Psoas muscle (tissue), 8 donors: ENCODE results near the gene DBN1. TPM values are rescaled to one million over a fixed set of nuclear protein-coding genes. Genes with fewer than 3 reads are reported as not detected.

Experiments
- ATAC-seq, 4 donors: fragments of 200-7000 bp; cut with Tn5 transposase; one replicate each; pipeline ENCODE4 v1.9.1; 2020; ENCODE audit warnings: moderate library complexity in 3 of 4, mild to moderate bottlenecking in 2 of 4
- DNase-seq, 2 donors: peaks; one replicate each; pipeline ENCODE4 v3.0.0-alpha.2; 2020
- H3K27ac ChIP-seq: fragments of 200-600 bp; one replicate; pipeline ENCODE4 v1.8.0; 2022
- H3K27me3 ChIP-seq, 3 donors: fragments of 200-600 bp in 1 of 3; one replicate each; pipeline versions ENCODE4 v1.6.1 to v1.8.0; 2013 to 2022; ENCODE audit warnings: low read length in 2 of 3, mild to moderate bottlenecking in 2 of 3, moderate library complexity in 1 of 3; ENCODE audit not compliant: insufficient read depth in 3 of 3
- H3K36me3 ChIP-seq, 2 donors: fragments of 200-600 bp in 1 of 2; one replicate each; pipeline versions ENCODE4 v1.6.1 to v1.8.0; 2013 to 2022; ENCODE audit warnings: low read depth in 1 of 2, mild to moderate bottlenecking in 1 of 2, moderate library complexity in 1 of 2; ENCODE audit not compliant: insufficient read depth in 1 of 2
- H3K4me1 ChIP-seq: fragments of 200-600 bp; one replicate; pipeline ENCODE4 v1.8.0; 2022
- H3K4me3 ChIP-seq: fragments of 200-600 bp; one replicate; pipeline ENCODE4 v1.8.0; 2022; ENCODE audit warnings: mild to moderate bottlenecking
- H3K9me3 ChIP-seq: fragments of 200-600 bp; one replicate; pipeline ENCODE4 v1.8.0; 2022
- WGBS, 3 donors: extraction: QIAGEN DNeasy Blood & Tissue Kit; methylation state at CpG; one replicate each; pipeline versions ENCODE4 v1.1.6 to v1.1.7; 2013; 5-methylcytosine and 5-hydroxymethylcytosine counted together
- intact Hi-C, 2 donors: fragments of 100-400 bp; cut with DNase I; formaldehyde crosslinking; loops; one replicate each; pipeline versions ENCODE4 v1.11.0 to v1.14.2; 2022
- polyA plus RNA-seq, 3 donors: library from polyadenylated mRNA; stranded (reverse); fragments of 200-250 nt; gene quantifications; one replicate each; pipeline ENCODE4 v1.2.3, GENCODE V29; 2013
- total RNA-seq, 4 donors: library from RNA; stranded (reverse); fragmentation: NEBNext Ultra II Directional in 2 of 4; extraction: Animal tissue kit (Norgen Biotek cat#: 25700) in 2 of 4; gene quantifications; one replicate each; pipeline versions ENCODE4 v1.2.1 to v1.2.4, GENCODE V29; 2021 to 2023
- TF ChIP-seq, protein P1 (sequence below): fragments of 200-600 bp; IDR thresholded peaks from one replicate; pipeline ENCODE4 v1.8.0; 2022; ENCODE audit warnings: antibody characterized with exemption
- donor health status: healthy with polysubstance abuse.
- donor health status: DM: no; HTN: no; CAD: no; lungs with moderate emphysema.
- donor health status: Bipolar disorder and iron deficiency.
- donor health status: healthy.
- donor health status: DM: yes; HTN: yes; CAD: no.
- donor health status: DM: no; HTN: no; CAD: no.
- donor health status: DM: no; HTN: no; CAD: no.
- donor health status: DM: yes; HTN: yes; CAD: no.

The DBN1 gene
- total and polyA plus RNA-seq, 7 donors = 8.1 to 28.4 (median 20.8) TPM

DNA sequence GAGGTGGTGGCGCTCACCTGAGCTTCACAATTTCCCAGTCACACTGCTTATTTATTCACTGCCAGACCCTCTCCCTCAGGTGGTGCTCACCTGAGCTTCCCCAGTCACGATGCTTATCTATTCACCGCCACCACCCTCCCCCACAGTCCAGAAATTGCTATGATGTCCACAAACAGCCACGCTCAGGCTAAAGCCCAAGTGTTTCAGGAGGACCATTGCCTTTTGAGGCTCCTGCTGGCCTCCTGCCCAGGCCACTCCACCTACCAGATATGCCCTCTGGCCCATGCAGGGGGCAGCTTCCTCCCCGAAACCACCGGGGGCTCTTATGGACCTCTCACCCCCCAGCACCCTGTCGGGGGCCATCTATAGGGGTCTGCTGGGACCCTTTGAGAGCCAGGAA is 19.4 kb upstream of the DBN1 start:
- Histone ChIP-seq H3K4me3 (no peak overlapping the region), H3K36me3 (peaks cover 0 to 68% of the 10 kb centered on the region in 2 donors), H3K27ac (peak overlapping the region; percentile 94), H3K4me1 (peaks cover 39% of the 10 kb centered on the region), H3K27me3 (no peaks in the 10 kb centered on the region), H3K9me3 (no peaks in the 10 kb centered on the region)
- ATAC-seq (no peak), DNase-seq (no peak)
- intact Hi-C loops = no loop called here
- 83 to 92% (median 88%) methylated on average over 7 of the region's 7 CpGs for WGBS, 3 donors
- TF ChIP-seq, protein P1, sequence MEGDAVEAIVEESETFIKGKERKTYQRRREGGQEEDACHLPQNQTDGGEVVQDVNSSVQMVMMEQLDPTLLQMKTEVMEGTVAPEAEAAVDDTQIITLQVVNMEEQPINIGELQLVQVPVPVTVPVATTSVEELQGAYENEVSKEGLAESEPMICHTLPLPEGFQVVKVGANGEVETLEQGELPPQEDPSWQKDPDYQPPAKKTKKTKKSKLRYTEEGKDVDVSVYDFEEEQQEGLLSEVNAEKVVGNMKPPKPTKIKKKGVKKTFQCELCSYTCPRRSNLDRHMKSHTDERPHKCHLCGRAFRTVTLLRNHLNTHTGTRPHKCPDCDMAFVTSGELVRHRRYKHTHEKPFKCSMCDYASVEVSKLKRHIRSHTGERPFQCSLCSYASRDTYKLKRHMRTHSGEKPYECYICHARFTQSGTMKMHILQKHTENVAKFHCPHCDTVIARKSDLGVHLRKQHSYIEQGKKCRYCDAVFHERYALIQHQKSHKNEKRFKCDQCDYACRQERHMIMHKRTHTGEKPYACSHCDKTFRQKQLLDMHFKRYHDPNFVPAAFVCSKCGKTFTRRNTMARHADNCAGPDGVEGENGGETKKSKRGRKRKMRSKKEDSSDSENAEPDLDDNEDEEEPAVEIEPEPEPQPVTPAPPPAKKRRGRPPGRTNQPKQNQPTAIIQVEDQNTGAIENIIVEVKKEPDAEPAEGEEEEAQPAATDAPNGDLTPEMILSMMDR = no peak

DNA sequence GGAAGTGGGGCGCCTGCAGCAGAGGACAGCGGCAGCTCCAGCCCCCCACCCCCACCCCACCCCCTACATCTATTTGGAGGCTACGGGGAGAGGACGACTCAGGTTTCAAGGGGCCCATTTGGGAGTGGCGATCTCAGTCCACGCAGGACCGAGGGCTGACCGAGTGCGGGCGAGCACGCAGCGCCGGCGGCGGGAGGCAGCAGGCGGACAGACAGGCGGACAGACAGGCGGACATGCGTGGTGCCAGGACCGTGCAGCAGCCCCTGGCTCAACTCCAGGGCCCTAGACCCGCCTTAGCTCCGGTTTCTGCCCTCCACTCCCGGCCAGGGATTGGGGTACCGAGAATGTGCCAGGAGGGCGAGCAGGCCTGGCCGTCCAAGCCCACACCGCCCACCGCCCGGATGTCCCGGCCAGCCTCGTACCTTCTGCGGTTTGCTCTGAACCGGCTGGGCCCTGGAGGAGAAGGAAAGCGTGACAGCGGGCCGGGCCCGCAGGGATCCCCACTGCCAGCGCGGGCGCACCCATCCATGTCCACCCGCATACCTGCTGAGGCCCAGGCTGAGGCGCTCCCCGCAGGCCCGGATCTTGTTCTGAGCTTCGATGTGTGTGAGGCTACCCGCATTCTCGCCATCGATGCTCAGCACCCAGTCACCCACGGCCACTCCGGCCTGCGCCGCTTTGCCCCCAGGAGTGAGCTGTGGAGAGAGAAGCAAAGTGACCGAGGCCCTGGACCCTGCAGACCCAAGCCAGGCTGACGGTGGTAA is 18.7 kb upstream of the DBN1 start:
- intact Hi-C loops = no loop called here
- DNase-seq (no peak), ATAC-seq (no peak)
- Histone ChIP-seq H3K4me3 (no peak overlapping the region), H3K27me3 (no peaks in the 10 kb centered on the region), H3K4me1 (peaks cover 39% of the 10 kb centered on the region), H3K36me3 (peaks cover 0 to 75% of the 10 kb centered on the region in 2 donors), H3K9me3 (no peaks in the 10 kb centered on the region), H3K27ac (peak overlapping the region; percentile 94)
- 78 to 89% (median 78%) methylated on average over 51 to 54 of the region's 54 CpGs for WGBS, 3 donors
- TF ChIP-seq, protein P1 = no peak

DNA sequence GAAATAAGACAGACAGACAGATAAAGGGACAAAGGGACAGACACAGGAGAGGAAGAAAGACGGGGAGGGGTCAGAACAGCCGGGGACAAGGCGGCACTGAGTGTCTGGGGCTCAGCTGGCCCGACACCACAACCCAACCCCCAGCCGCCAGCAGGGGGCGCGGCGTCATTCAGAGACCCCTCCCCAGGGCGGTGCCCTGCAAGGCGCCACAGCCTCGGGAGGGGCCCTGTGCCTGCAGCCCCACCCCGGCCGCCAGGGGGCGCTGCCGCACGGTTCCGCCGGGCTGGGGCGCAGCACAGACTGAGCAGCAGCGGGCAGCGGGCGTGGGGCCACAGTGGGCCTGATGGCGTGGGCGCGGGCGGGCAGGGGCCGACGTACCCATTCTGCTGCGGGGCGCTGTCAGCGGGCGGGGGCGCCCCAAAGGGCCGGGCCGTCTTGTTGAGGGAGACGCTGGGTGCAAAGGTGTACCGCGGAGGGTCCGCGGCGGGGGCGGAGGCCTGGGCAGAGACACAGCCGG is 18.1 kb upstream of the DBN1 start:
- TF ChIP-seq, protein P1 = peak; percentile 69
- ATAC-seq = peak; percentile 48 to 69 (median 62)
- intact Hi-C loops = no loop called here
- Histone ChIP-seq H3K36me3 (peaks cover 0 to 81% of the 10 kb centered on the region in 2 donors), H3K27ac (peak overlapping the region; percentile 94), H3K27me3 (no peaks in the 10 kb centered on the region), H3K4me1 (peaks cover 39% of the 10 kb centered on the region), H3K4me3 (no peak overlapping the region), H3K9me3 (no peaks in the 10 kb centered on the region)
- DNase-seq = peak; percentile 56 to 77
- 61 to 69% (median 69%) methylated on average over 28 to 43 of the region's 43 CpGs for WGBS, 3 donors

DNA sequence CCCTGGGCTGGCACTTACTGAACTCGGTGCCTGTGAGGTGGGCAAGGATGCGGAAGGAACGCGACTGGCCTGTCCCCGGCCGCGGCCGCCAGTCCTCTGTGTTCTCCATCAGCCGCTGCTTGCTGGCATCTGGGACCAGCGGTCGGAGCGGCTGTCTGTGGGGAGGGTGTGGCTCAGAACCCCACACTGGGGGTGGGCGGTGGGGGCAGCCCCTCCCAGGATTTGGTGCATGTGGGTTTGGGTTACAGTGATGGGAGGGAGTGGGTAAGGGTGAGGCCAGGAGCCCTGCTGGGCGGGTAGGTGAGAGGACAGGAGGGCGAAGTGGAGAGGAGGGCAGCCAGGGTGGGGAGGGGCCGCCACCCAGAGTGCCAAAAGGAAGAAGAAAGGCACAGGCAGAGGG is 17.6 kb upstream of the DBN1 start:
- ATAC-seq (no peak), DNase-seq (no peak)
- no peak overlapping the region for H3K27ac ChIP-seq
- peaks cover 39% of the 10 kb centered on the region for H3K4me1 ChIP-seq
- H3K27me3 ChIP-seq = no peaks in the 10 kb centered on the region
- no peak overlapping the region for H3K4me3 ChIP-seq
- TF ChIP-seq, protein P1 = no peak
- H3K9me3 ChIP-seq = no peaks in the 10 kb centered on the region
- intact Hi-C loops = no loop called here
- peaks cover 0 to 86% of the 10 kb centered on the region in 2 donors for H3K36me3 ChIP-seq
- WGBS, 3 donors = 83 to 93% (median 86%) methylated on average over 16 of the region's 16 CpGs
